ENCODE data around the gene GPR156. TPM values are rescaled to one million over a fixed set of nuclear protein-coding genes. Genes with fewer than 3 reads are reported as not detected.
"Not testable (repeated sequence)": the region's sequence is repeated elsewhere in the genome, so short reads cannot be mapped to it uniquely, and the experiment has no call there.

Gene GPR156
- total RNA-seq: under 0.01 TPM

GRCh38 chr3:120284747-120285507 lies at the start of gene GPR156:
Gene GPR156 (minus strand): TSS chr3:120285222. CDS start chr3:120244098, 41,124 bp downstream.
- peak in 2 of 3 donors; percentile 19 to 21 for DNase-seq (ENCODE audit: low read depth in 2 of 3, low spot score in 2 of 3)

DNA sequence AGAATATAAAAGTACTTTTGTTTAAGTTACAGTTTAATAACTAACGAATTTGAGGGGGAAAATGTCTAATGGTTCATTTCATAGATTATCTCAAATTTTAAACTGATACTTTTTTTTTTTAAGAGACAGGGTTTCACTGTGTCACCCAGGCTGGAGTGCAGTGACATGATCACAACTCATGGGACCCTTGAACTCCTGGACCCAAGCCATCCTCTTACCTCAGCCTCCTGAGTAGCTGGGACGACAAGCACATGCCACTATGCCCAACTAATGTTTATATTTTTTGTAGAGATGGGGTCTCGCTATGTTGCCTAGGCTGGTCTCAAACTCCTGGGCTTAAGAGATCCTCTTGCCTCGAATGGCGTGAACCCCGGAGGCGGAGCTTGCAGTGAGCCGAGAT lies 47.6 kb upstream of the GPR156 start:
- DNase-seq (ENCODE audit: low read depth in 2 of 3, low spot score in 2 of 3): no peak

DNA sequence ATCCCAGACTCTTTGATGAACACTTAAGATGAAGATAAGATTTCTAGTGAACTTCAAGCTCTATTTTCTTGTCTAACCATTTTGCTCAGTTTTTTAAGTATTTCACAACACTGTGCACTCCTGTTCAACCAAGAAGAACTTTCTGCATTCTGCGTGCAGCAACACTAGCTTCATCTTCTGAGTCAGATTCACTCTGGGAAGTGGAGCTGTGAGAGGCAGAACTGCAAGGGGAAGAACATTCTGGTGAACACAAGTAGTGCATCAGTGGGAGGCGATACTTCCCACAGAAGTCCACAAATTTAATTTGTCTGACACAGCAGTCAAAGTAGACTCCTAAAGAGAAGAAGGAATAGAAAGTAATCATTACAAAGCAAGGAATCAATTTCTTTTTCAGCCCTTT lies 46.1 kb upstream of the GPR156 start:
- DNase-seq (ENCODE audit: low read depth in 2 of 3, low spot score in 2 of 3): no peak

GRCh38 chr3:120326784-120327183 lies 41.8 kb upstream of the GPR156 start:
- DNase-seq (ENCODE audit: low read depth in 2 of 3, low spot score in 2 of 3): no peak

GRCh38 chr3:120324190-120324589 lies 39.2 kb upstream of the GPR156 start:
- no peak for DNase-seq (ENCODE audit: low read depth in 2 of 3, low spot score in 2 of 3)

DNA sequence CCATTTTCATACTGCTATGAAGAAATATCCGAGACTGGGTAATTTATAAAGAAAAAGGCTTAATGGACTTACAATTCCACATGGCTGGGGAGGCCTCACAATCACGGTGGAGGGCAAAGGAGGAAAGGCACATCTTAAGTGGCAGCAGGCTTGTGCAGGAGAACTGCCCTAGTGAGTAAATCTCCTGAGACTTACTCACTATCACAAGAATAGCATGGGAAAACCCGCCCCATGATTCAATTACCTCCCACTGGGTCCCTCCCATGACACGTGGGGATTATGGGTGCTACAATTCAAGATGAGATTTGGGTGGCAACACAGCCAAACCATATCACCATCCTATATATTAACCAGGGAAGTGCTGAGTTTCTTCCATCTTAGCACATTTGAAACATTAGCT lies 38.7 kb upstream of the GPR156 start:
- not testable (repeated sequence) for DNase-seq (ENCODE audit: low read depth in 2 of 3, low spot score in 2 of 3)

- DNase-seq (ENCODE audit: low read depth in 2 of 3, low spot score in 2 of 3): no peak
These were observed 27.1 kb upstream of the GPR156 start for GRCh38 chr3:120311863-120312794.

DNA sequence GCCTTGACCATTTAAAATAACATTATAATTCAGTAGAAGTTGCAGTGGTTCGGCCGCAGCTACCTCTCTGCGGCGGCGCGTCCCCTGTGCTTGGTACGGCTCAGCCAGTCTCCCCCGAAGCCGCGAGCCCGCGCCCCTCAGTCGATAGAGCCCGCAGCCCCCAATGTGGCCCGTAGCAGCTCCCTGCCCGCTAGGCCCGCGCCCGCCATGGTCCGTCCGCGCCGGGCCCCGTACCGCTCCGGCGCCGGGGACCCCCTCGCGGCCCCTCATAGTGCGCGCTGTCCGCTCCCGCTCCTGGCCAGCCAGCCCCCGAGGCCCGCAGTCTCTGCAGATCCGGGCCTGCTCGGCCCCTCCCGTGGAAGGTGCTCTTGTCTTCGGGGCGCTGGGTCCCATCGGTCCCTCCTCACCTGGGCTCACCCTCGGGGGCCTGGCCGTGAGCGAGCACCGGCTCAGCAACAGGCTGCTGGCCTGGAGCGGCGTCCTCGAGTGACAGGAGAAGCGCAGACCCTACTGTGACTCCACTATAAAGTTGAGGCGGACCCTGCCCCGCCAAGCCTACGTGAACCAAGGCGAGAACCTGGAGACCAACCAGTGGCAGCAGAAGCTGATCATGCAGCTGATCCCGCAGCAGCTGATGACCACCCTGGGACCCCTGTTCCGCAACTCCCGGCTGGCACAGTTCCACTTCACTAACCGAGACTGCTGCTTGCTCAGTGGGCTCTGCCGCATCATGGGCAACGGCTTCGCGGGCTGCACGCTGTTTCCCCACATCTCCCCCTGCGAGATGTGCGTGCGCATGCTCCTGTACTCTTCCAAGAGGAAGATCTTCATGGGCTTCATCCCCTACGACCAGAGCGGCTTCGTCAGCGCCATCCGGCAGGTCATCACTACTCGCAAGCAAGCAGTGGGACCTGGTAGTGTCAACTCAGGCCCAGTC lies 21.8 kb upstream of the GPR156 start:
- DNase-seq (ENCODE audit: low read depth in 2 of 3, low spot score in 2 of 3): no peak

GRCh38 chr3:120304616-120305015 lies 19.6 kb upstream of the GPR156 start:
- DNase-seq (ENCODE audit: low read depth in 2 of 3, low spot score in 2 of 3): no peak

GRCh38 chr3:120302361-120302760 lies 17.3 kb upstream of the GPR156 start:
- no peak for DNase-seq (ENCODE audit: low read depth in 2 of 3, low spot score in 2 of 3)

GRCh38 chr3:120300971-120301370 lies 15.9 kb upstream of the GPR156 start:
- no peak for DNase-seq (ENCODE audit: low read depth in 2 of 3, low spot score in 2 of 3)

GRCh38 chr3:120299403-120299802 lies 14.4 kb upstream of the GPR156 start:
- no peak for DNase-seq (ENCODE audit: low read depth in 2 of 3, low spot score in 2 of 3)

DNA sequence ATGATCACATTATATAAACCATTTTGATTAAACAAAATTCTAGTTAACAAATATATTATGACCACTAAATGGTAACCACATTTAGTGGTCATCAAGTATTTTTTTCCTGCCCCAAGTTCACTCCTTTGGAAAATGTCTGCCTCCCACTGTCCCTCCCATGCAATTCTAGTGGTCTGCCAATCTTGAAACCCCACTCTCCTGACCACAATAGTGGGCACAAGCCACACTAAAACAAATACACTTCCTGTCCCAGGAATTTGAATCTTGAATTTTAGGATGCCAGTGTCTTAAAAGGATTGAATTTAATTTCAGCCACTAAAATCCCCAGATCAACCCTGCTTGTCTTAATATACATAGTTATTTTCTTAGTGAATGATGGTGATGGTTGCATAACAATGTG lies 14.0 kb upstream of the GPR156 start:
- no peak for DNase-seq (ENCODE audit: low read depth in 2 of 3, low spot score in 2 of 3)

DNA sequence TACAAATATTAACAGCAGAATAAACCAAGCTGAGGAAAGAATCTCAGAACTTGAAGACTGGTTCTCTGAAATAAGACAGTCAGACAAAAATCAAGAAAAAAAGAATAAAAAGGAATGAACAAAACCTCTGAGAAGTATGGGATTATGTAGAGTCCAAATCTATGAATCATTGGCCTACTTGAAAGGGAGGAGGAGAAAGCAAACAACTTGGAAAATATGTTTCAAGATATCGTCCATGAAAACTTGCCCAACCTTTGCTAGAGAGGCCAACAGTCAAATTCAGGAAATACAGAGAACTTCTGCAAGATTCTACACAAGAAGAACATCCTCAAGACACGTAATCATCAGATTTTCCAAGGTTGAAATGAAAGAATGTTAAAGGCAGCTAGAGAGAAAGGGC lies 6.5 kb upstream of the GPR156 start:
- DNase-seq (ENCODE audit: low read depth in 2 of 3, low spot score in 2 of 3): not testable (repeated sequence)

DNA sequence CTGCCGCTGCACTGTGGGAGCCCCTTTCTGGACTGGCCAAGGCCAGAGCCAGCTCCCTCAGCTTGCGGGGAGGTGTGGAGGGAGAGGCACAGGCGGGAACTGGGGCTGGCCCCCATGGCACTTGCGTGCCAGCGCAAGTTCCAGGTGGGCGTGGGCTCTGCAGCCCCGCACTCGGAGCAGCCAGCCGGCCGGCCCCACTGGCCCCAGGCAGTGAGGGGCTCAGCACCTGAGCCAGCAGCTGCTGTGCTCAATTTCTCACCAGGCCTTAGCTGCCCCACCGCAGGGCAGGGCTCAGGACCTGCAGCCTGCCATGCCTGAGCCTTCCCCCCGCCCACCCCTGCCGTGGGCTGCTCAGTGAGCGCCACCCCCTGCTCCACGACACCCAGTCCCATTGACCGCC lies 4.6 kb upstream of the GPR156 start:
- DNase-seq (ENCODE audit: low read depth in 2 of 3, low spot score in 2 of 3): no peak

DNA sequence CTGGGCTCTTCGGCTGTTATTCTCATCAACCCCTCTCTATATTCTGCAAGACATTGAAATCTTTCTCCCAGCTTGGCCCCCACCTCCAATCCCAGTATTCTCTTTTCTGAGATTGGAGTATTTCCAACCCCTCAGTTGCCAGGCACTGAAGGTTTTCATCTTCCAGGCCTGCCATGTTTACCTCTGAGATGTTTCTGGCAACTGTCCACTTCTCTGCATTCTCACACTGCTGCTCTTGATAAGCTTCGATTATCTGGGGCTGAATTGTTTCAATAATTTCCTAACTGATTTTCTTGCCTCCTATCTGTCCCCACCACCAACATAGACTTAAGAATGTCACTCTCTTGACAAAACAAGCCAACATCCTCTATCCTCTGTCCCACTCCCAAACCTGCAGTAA lies 1.4 kb upstream of the GPR156 start:
- no peak for DNase-seq (ENCODE audit: low read depth in 2 of 3, low spot score in 2 of 3)

- DNase-seq (ENCODE audit: low read depth in 2 of 3, low spot score in 2 of 3): no peak
These were observed 453 bp upstream of the GPR156 start for GRCh38 chr3:120285508-120285841.

- no peak for DNase-seq (ENCODE audit: low read depth in 2 of 3, low spot score in 2 of 3)
These were observed 3.8 kb downstream of the GPR156 start for GRCh38 chr3:120281261-120281660.

- DNase-seq (ENCODE audit: low read depth in 2 of 3, low spot score in 2 of 3): no peak
These were observed 4.5 kb downstream of the GPR156 start for GRCh38 chr3:120280566-120280965.

DNA sequence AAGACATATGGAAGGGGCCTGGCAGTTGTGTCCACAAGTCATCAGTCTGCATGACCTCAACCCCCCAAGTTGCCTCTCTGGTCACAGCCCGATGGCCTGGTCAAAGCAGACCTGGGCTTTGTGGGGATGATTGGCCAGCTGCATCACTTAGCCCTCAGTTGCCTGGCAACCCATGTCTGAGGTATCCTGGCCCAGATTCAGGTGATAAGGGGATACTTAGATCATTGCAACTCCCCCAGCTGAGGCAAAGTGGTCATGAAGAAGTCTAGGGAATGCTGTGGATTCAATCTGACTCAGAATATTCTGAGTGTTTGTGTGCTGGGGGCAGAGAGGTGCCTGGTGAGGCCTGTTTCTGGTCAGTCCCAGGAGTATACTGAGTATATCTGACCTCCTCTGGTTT lies 5.0 kb downstream of the GPR156 start:
- no peak for DNase-seq (ENCODE audit: low read depth in 2 of 3, low spot score in 2 of 3)

DNA sequence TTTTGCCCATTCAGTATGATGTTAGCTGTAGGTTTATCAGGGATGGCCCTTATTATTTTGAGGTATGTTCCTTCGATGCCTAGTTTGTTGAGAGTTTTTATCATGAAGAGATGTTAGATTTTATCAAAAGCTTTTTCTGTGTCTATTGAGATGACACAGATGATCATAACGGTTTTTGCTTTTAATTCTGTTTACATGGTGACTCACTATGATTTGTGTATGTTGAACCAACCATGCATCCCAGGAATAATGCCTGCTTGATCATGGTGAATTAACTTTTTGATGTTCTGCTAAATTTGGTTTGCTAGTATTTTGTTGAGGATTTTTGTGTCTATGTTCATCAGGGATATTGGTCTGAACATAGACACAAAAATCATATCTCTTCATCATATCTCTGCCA lies 8.3 kb downstream of the GPR156 start:
- DNase-seq (ENCODE audit: low read depth in 2 of 3, low spot score in 2 of 3): no peak
